ENCODE measurements around the gene CHAMP1.

Gene CHAMP1

DNA sequence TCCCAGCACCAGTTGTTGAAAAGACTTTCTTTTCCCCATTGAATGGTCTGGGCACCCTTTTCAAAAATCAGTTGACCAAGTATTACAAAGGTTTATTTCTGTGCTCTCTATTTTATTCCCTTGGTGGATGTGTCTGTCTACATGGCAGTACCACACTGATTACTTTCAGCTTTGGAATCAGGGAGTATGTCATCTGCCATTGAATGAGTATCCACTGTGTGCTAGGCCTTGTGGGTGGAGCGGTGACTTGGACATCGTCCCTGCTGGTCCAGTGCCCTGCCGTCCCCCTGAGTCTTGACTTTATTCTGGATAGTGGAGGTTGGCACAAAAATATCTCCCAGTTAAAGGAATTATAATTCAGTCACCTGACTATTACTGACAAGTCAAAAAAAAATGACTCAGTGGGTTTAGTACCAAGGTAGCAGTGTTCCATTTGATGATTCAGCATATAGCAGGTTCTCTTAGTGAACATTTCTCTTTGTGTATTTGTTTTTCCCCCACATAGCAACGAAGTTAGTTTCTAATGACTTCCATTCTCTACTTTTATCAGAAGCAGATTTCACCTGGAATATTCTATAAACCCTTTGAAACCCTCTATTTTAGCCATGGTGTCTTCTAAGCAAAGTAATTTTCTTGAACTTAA lies 29.0 kb upstream of the CHAMP1 start:
- Mint-ChIP-seq H3K9me3 (no peaks in the 10 kb centered on the region), H3K4me3 (no peak overlapping the region), H3K4me1 (peaks cover 38% of the 10 kb centered on the region), H3K36me3 (peaks cover 86% of the 10 kb centered on the region), H3K27ac (peak overlapping the region; percentile 57)
- DNase-seq (ENCODE audit: low spot score in 2 of 2), result no peak
- no peak for ATAC-seq

GRCh38 chr13:114286808-114287207 lies 27.5 kb upstream of the CHAMP1 start:
- no peak overlapping the region for H3K27ac Mint-ChIP-seq
- ATAC-seq (no peak), DNase-seq (ENCODE audit: low spot score in 2 of 2) (no peak)
- H3K4me3 Mint-ChIP-seq, result no peak overlapping the region
- peaks cover 31% of the 10 kb centered on the region for H3K4me1 Mint-ChIP-seq
- H3K36me3 Mint-ChIP-seq, result peaks cover 87% of the 10 kb centered on the region
- H3K9me3 Mint-ChIP-seq, result no peaks in the 10 kb centered on the region

- Mint-ChIP-seq H3K27ac (peak overlapping the region; percentile 86), H3K36me3 (peaks cover 97% of the 10 kb centered on the region), H3K4me3 (no peak overlapping the region), H3K9me3 (no peaks in the 10 kb centered on the region), H3K4me1 (peaks cover 31% of the 10 kb centered on the region)
- no peak for DNase-seq (ENCODE audit: low spot score in 2 of 2)
- ATAC-seq, result no peak
These were observed 26.1 kb upstream of the CHAMP1 start for GRCh38 chr13:114288157-114288591.

- Mint-ChIP-seq H3K9me3 (no peaks in the 10 kb centered on the region), H3K27ac (no peak overlapping the region), H3K4me3 (no peak overlapping the region), H3K4me1 (peaks cover 9% of the 10 kb centered on the region), H3K36me3 (peaks cover 84% of the 10 kb centered on the region)
- ATAC-seq (no peak), DNase-seq (ENCODE audit: low spot score in 2 of 2) (no peak)
These were observed 17.9 kb upstream of the CHAMP1 start for GRCh38 chr13:114296448-114296847.

DNA sequence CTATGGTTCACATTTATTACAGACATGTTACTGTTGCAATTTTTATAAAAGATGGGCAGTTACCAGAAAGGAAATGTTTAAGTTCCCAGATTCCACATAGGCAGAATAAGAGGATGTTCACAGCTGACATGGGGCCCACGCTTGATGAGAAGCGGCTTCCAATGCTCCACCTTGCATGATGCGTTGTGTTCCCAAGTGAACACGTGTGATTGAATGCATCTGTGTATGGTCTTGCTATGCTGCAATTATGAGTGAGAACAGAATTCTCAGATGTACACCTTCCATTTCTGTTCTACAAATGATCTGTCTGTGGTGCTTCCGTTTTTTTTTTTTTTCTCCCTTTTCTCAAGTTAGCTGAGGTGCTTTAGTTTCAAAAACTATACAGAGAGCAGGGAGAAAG lies 17.4 kb upstream of the CHAMP1 start:
- H3K9me3 Mint-ChIP-seq, result no peaks in the 10 kb centered on the region
- peaks cover 84% of the 10 kb centered on the region for H3K36me3 Mint-ChIP-seq
- DNase-seq (ENCODE audit: low spot score in 2 of 2) (no peak), ATAC-seq (no peak)
- H3K4me1 Mint-ChIP-seq, result peaks cover 12% of the 10 kb centered on the region
- no peak overlapping the region for H3K27ac Mint-ChIP-seq
- H3K4me3 Mint-ChIP-seq, result no peak overlapping the region

- DNase-seq (ENCODE audit: low spot score in 2 of 2) (no peak), ATAC-seq (no peak)
- Mint-ChIP-seq H3K4me3 (no peak overlapping the region), H3K27ac (no peak overlapping the region), H3K9me3 (no peaks in the 10 kb centered on the region), H3K36me3 (peaks cover 84% of the 10 kb centered on the region), H3K4me1 (peaks cover 12% of the 10 kb centered on the region)
These were observed 15.4 kb upstream of the CHAMP1 start for GRCh38 chr13:114298866-114299265.

- no peaks in the 10 kb centered on the region for H3K9me3 Mint-ChIP-seq
- no peak for ATAC-seq
- peaks cover 12% of the 10 kb centered on the region for H3K4me1 Mint-ChIP-seq
- H3K4me3 Mint-ChIP-seq, result no peak overlapping the region
- H3K36me3 Mint-ChIP-seq, result peaks cover 85% of the 10 kb centered on the region
- DNase-seq (ENCODE audit: low spot score in 2 of 2), result no peak
- no peak overlapping the region for H3K27ac Mint-ChIP-seq
These were observed 14.5 kb upstream of the CHAMP1 start for GRCh38 chr13:114299604-114300305.

DNA sequence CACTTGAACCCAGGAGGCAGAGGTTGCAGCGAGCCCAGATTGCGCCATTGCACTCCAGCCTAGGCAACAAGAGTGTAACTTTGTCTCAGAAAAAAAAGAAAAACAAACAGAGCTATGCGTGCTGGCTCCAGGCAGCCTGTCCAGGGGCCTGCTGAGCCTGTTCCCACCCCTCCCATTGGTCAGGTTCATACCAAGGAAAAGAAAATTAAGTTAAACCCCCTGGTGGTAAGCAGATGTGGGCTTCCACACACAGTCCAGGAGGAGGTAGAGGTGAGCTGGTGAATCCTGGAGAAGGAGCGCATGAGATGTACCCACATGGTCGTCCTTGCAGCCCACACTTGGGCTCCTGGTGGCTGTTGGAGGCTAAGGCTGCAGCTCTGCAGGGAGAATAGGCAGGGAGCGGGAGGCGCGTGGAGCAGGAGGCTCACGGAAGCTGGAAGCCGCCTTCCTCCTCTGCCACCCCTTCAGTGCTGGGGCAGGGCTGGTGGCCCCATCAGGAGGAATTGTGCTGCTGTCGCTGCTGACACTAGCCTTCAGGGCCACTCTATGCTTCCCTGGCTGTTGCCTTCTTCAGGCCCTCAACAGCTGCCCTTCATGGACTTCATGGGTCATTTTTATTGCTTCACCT lies 10.5 kb upstream of the CHAMP1 start:
- no peak overlapping the region for H3K4me3 Mint-ChIP-seq
- no peak for ATAC-seq
- peaks cover 5% of the 10 kb centered on the region for H3K4me1 Mint-ChIP-seq
- peak overlapping the region; percentile 61 for H3K27ac Mint-ChIP-seq
- H3K9me3 Mint-ChIP-seq, result no peaks in the 10 kb centered on the region
- H3K36me3 Mint-ChIP-seq, result peaks cover 81% of the 10 kb centered on the region
- DNase-seq (ENCODE audit: low spot score in 2 of 2), result no peak

DNA sequence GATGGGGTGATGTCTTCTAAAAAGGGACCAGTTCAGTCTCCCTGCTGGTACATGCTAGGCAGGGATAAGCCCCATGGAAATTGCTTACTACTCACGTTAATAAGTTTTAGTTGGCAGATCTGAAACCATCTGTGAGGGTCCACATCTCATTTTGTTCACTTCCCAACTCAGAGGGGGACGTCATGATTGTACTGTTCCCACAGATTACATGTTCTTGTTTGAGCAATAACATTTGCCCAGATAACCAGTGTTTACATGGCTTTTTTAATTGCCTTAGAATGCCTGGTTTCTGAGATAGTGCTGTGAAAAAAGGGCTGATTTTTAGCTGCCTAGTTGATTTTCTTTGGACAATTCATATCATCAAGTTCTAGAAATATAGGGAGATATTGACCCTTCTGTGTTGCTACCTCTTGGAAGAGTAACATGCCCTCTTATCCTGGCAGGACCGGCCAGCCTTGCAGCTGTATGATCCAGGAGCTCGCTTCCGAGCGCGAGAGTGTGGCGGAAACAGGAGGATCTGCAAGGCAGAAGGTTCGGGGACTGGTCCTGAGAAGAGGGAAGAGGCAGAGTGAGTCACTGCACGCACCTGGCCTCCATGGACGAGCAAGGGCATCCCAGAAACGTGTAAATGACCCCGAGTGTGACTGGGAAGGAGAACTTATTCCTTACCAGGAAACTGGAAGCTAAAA lies 9.8 kb upstream of the CHAMP1 start:
- no peak overlapping the region for H3K27ac Mint-ChIP-seq
- DNase-seq (ENCODE audit: low spot score in 2 of 2) (no peak), ATAC-seq (no peak)
- H3K4me3 Mint-ChIP-seq, result no peak overlapping the region
- peaks cover 74% of the 10 kb centered on the region for H3K36me3 Mint-ChIP-seq
- H3K9me3 Mint-ChIP-seq, result no peaks in the 10 kb centered on the region
- H3K4me1 Mint-ChIP-seq, result peaks cover 5% of the 10 kb centered on the region

DNA sequence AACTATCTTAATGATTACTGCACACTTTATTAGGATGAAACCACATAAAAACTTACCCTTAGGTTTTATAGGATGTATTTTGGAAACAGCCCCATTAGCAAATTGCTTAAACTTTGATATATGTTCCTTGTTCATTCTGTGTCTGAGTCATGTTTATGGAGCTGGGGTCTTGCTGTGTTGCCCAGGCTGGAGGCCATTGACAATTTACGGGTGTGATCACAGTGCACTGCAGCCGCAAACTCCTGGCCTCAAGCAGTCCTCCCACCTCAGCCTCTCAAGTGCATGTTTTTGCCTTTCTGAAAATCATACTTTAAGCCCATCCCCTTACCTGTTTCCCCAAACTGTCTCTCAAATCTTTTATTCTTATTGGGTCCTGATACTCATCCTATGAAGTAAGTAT lies 5.2 kb upstream of the CHAMP1 start:
- H3K4me1 Mint-ChIP-seq, result peaks cover 12% of the 10 kb centered on the region
- H3K4me3 Mint-ChIP-seq, result no peak overlapping the region
- H3K27ac Mint-ChIP-seq, result no peak overlapping the region
- H3K36me3 Mint-ChIP-seq, result peaks cover 38% of the 10 kb centered on the region
- DNase-seq (ENCODE audit: low spot score in 2 of 2), result no peak
- no peak for ATAC-seq
- no peaks in the 10 kb centered on the region for H3K9me3 Mint-ChIP-seq

GRCh38 chr13:114309806-114310410 lies 4.4 kb upstream of the CHAMP1 start:
- Mint-ChIP-seq H3K4me3 (no peak overlapping the region), H3K36me3 (peaks cover 34% of the 10 kb centered on the region), H3K9me3 (no peaks in the 10 kb centered on the region), H3K27ac (no peak overlapping the region), H3K4me1 (peaks cover 15% of the 10 kb centered on the region)
- ATAC-seq, result no peak
- no peak for DNase-seq (ENCODE audit: low spot score in 2 of 2)

- DNase-seq (ENCODE audit: low spot score in 2 of 2), result no peak
- no peak for ATAC-seq
- no peak overlapping the region for H3K27ac Mint-ChIP-seq
- no peaks in the 10 kb centered on the region for H3K9me3 Mint-ChIP-seq
- peaks cover 23% of the 10 kb centered on the region for H3K4me1 Mint-ChIP-seq
- H3K36me3 Mint-ChIP-seq, result peaks cover 35% of the 10 kb centered on the region
- no peak overlapping the region for H3K4me3 Mint-ChIP-seq
These were observed 3.3 kb upstream of the CHAMP1 start for GRCh38 chr13:114310956-114311355.

DNA sequence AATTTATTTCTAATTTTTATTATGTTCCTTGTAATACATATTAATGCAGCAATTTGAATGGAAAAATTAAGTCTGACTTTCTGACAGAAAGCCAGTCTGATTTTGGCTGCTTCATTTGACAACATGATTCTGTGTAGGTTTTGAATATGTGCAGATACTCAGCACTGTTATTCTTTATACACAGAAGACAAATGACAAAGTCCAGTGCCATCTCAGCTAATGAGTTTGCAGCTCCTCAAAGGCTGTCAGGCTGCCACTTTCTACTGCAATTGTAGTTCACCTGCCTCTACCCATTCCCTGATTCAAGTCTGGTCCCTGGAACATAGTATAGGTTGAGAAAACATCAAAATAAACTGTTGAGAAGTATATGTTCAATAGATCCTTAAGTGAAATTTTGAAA lies 2.9 kb upstream of the CHAMP1 start:
- Mint-ChIP-seq H3K36me3 (peaks cover 32% of the 10 kb centered on the region), H3K27ac (no peak overlapping the region), H3K4me3 (no peak overlapping the region), H3K9me3 (no peaks in the 10 kb centered on the region), H3K4me1 (peaks cover 23% of the 10 kb centered on the region)
- ATAC-seq, result no peak
- no peak for DNase-seq (ENCODE audit: low spot score in 2 of 2)

- no peaks in the 10 kb centered on the region for H3K9me3 Mint-ChIP-seq
- no peak overlapping the region for H3K27ac Mint-ChIP-seq
- no peak for ATAC-seq
- H3K4me3 Mint-ChIP-seq, result no peak overlapping the region
- H3K4me1 Mint-ChIP-seq, result peaks cover 23% of the 10 kb centered on the region
- H3K36me3 Mint-ChIP-seq, result peaks cover 32% of the 10 kb centered on the region
- DNase-seq (ENCODE audit: low spot score in 2 of 2), result no peak
These were observed 2.4 kb upstream of the CHAMP1 start for GRCh38 chr13:114311908-114312307.
